Measurements from ENCODE around the gene PLEKHH1.

DNA sequence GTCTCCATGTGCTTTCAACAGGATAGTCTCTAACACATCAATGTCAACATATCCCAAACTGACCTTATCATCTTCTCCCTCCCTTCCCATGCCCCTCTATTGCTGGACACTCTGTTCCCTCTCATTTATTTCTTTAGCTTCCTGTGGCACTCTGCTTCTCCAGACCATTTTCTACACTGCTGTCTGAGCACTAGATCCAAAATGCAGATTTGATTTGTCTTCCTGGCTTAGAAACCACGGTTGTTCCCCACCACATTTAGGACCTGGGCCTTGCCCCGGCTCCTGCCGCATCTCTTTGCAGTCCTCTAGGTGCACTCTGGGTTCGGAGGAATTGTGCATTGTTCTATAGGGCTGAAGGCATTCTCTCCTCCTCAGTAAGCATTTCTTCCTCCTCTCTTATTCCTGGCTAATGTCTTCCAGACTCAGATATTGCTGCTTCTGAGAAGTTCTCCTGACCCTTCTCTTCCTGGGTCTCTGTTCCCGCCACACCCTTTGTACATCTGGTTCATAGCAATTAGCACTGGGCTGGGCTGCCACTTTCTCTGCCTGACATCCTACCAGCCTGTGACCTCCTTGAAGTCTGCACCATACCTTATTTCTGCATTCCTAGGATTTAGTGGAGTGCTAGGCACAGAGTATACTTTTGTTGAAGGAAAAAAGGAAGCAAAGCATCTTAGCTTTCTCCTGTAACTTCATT, 100.5 kb downstream of the PLEKHH1 start:
- no peak for TF ChIP-seq CTCF (IDR thresholded peaks at IDR 0.05)
- no peak for TF ChIP-seq POLR2A (IDR thresholded peaks at IDR 0.05)
